Dedifferentiated amniotic fluid mesenchymal stem cell (primary cell): Measurements from ENCODE around the gene CSNK1A1.
"Not testable (repeated sequence)": the region's sequence is repeated elsewhere in the genome, so short reads cannot be mapped to it uniquely, and the experiment has no call there.

Experiments
- DNase-seq: peaks from one replicate; pipeline ENCODE4 v3.0.0-alpha.2; 2016; ENCODE audit errors: extremely low spot score

Gene CSNK1A1

GRCh38 chr5:149572576-149573231, 21.5 kb upstream of the CSNK1A1 start:
- no peak for DNase-seq

GRCh38 chr5:149572170-149572569, 20.9 kb upstream of the CSNK1A1 start:
- no peak for DNase-seq

- no peak for DNase-seq
Measured at GRCh38 chr5:149567226-149567625, 16.0 kb upstream of the CSNK1A1 start.

GRCh38 chr5:149564542-149565140, 13.4 kb upstream of the CSNK1A1 start:
- peak; percentile 83 for DNase-seq

GRCh38 chr5:149563466-149563865, 12.2 kb upstream of the CSNK1A1 start:
- DNase-seq: no peak

- peak; percentile 91 for DNase-seq
Measured at GRCh38 chr5:149561848-149562247, 10.6 kb upstream of the CSNK1A1 start.

GRCh38 chr5:149559706-149560105, 8.5 kb upstream of the CSNK1A1 start:
- peak; percentile 18 for DNase-seq

GRCh38 chr5:149552553-149553160, 1.4 kb upstream of the CSNK1A1 start:
- no peak for DNase-seq

- DNase-seq: no peak
Measured at GRCh38 chr5:149552038-149552494, 827 bp upstream of the CSNK1A1 start.

- DNase-seq: no peak
Measured at GRCh38 chr5:149550594-149551226, 529 bp downstream of the CSNK1A1 start.

- peak; percentile 54 for DNase-seq
Measured at GRCh38 chr5:149550268-149550583, 1.0 kb downstream of the CSNK1A1 start.

GRCh38 chr5:149549461-149550267, 1.6 kb downstream of the CSNK1A1 start:
- no peak for DNase-seq

GRCh38 chr5:149546974-149547373, 4.3 kb downstream of the CSNK1A1 start:
- no peak for DNase-seq

GRCh38 chr5:149545327-149545726, 5.9 kb downstream of the CSNK1A1 start:
- DNase-seq: no peak

GRCh38 chr5:149544028-149544420, 7.2 kb downstream of the CSNK1A1 start:
- no peak for DNase-seq

GRCh38 chr5:149543361-149544027, 7.7 kb downstream of the CSNK1A1 start:
- no peak for DNase-seq

- DNase-seq: no peak
Measured at GRCh38 chr5:149541893-149542292, 9.3 kb downstream of the CSNK1A1 start.

GRCh38 chr5:149540089-149540488, 11.2 kb downstream of the CSNK1A1 start:
- no peak for DNase-seq

- no peak for DNase-seq
Measured at GRCh38 chr5:149537374-149537975, 13.8 kb downstream of the CSNK1A1 start.

- DNase-seq: not testable (repeated sequence)
Measured at GRCh38 chr5:149535787-149536186, 15.5 kb downstream of the CSNK1A1 start.

GRCh38 chr5:149532413-149532812, 18.8 kb downstream of the CSNK1A1 start:
- no peak for DNase-seq
